Measurements from ENCODE around the gene ADAMTS15.
"Not testable (repeated sequence)": the region's sequence is repeated elsewhere in the genome, so short reads cannot be mapped to it uniquely, and the experiment has no call there.

ADAMTS15 gene

GRCh38 chr11:130437848-130438247, 10.6 kb upstream of the ADAMTS15 start:
- no peak for TF ChIP-seq CTCF (IDR thresholded peaks at IDR 0.05; ENCODE audit: low read depth, low read length)

GRCh38 chr11:130438401-130439159, 9.9 kb upstream of the ADAMTS15 start:
- DNase-seq (ENCODE audit: extremely low read depth, low read depth) = not testable (repeated sequence)

More at GRCh38 chr11:130437848-130438247, 10.6 kb upstream of the ADAMTS15 start:
- no peak for DNase-seq (ENCODE audit: extremely low read depth, low read depth)

- DNase-seq (ENCODE audit: extremely low read depth, low read depth) = no peak
- TF ChIP-seq CTCF (IDR thresholded peaks at IDR 0.05; ENCODE audit: low read depth, low read length) = no peak
These were observed 9.3 kb upstream of the ADAMTS15 start for GRCh38 chr11:130439160-130439519.

- no peak for TF ChIP-seq CTCF (IDR thresholded peaks at IDR 0.05; ENCODE audit: low read depth, low read length)
- DNase-seq (ENCODE audit: extremely low read depth, low read depth) = no peak
These were observed 8.6 kb upstream of the ADAMTS15 start for GRCh38 chr11:130439876-130440275.

- TF ChIP-seq CTCF (IDR thresholded peaks at IDR 0.05; ENCODE audit: low read depth, low read length) = no peak
- no peak for DNase-seq (ENCODE audit: extremely low read depth, low read depth)
These were observed 6.7 kb upstream of the ADAMTS15 start for GRCh38 chr11:130441719-130442118.

- no peak for DNase-seq (ENCODE audit: extremely low read depth, low read depth)
These were observed 5.7 kb upstream of the ADAMTS15 start for GRCh38 chr11:130442737-130443136.

GRCh38 chr11:130445788-130446187, 2.7 kb upstream of the ADAMTS15 start:
- TF ChIP-seq CTCF (IDR thresholded peaks at IDR 0.05; ENCODE audit: low read depth, low read length) = no peak
- DNase-seq (ENCODE audit: extremely low read depth, low read depth) = no peak

More at GRCh38 chr11:130442737-130443136, 5.7 kb upstream of the ADAMTS15 start:
- no peak for TF ChIP-seq CTCF (IDR thresholded peaks at IDR 0.05; ENCODE audit: low read depth, low read length)

- TF ChIP-seq CTCF (IDR thresholded peaks at IDR 0.05; ENCODE audit: low read depth, low read length) = no peak
- DNase-seq (ENCODE audit: extremely low read depth, low read depth) = no peak
These were observed 418 bp upstream of the ADAMTS15 start for GRCh38 chr11:130448039-130448415.
